ENCODE measurements around the gene MISP.

Gene MISP

GRCh38 chr19:798415-799075 lies 47.6 kb downstream of the MISP start:
- H3K36me3 ChIP-seq (ENCODE audit: control insufficient read depth in 1 of 2, insufficient read depth in 2 of 2, low read length in 2 of 2) = peaks cover 45 to 49% of the 10 kb centered on the region in 2 experiments
- peaks cover 23% of the 10 kb centered on the region for H3K79me1 ChIP-seq (ENCODE audit: low read length)
- H4K91ac ChIP-seq (ENCODE audit: low read depth, low read length) = peak overlapping the region; percentile 94
- peak overlapping the region; percentile 98 for H3K27ac ChIP-seq (ENCODE audit: low read depth, low read length)
- no peaks in the 10 kb centered on the region for H3K27me3 ChIP-seq (ENCODE audit: insufficient read depth, low read length)
- H2AK5ac ChIP-seq (ENCODE audit: low read length) = peak overlapping the region; percentile 86
- H3K79me2 ChIP-seq (ENCODE audit: control insufficient read depth, insufficient read depth, low read length, poor library complexity) = peaks cover 55% of the 10 kb centered on the region
- H2BK120ac ChIP-seq (ENCODE audit: insufficient read depth, low read length, poor library complexity) = peak overlapping the region; percentile 69
- no peaks in the 10 kb centered on the region for H3K9me3 ChIP-seq (ENCODE audit: insufficient read depth, low read depth, low read length)
- peaks cover 28 to 30% of the 10 kb centered on the region in 2 experiments for H3K4me1 ChIP-seq (ENCODE audit: control insufficient read depth in 1 of 2, insufficient read depth in 2 of 2, low read length in 2 of 2)
- H4K12ac ChIP-seq (ENCODE audit: low read depth, low read length) = peak overlapping the region; percentile 47
- no peak overlapping the region for H2BK12ac ChIP-seq (ENCODE audit: low read length)
- peak overlapping the region; percentile 93 for H3K14ac ChIP-seq (ENCODE audit: low read length)
- peak in 1 of 2 donors; percentile 28 for DNase-seq
- peak overlapping the region; percentile 91 for H3K4me2 ChIP-seq (ENCODE audit: low read length)
- H3K4me3 ChIP-seq (ENCODE audit: low read depth, low read length) = peak overlapping the region; percentile 98
- H2BK5ac ChIP-seq (ENCODE audit: low read depth, low read length, poor library complexity) = peak overlapping the region; percentile 90
- no CpG with 5 or more reads among the region's 44 CpGs for WGBS (ENCODE audit: extremely low coverage, insufficient coverage, insufficient read length)
- H3K23ac ChIP-seq (ENCODE audit: low read length) = no peak overlapping the region
- peak overlapping the region; percentile 5 for H2AFZ ChIP-seq (ENCODE audit: insufficient read depth, low read length, poor library complexity)
- H3K18ac ChIP-seq (ENCODE audit: low read length) = peak overlapping the region; percentile 79
- peak overlapping the region; percentile 98 for H3K9ac ChIP-seq (ENCODE audit: low read length)
- peak overlapping the region; percentile 51 for H4K8ac ChIP-seq (ENCODE audit: low read depth, low read length)
- peak overlapping the region; percentile 100 for H3K4ac ChIP-seq (ENCODE audit: low read depth, low read length)

GRCh38 chr19:799076-799881 lies 48.4 kb downstream of the MISP start:
- Histone ChIP-seq H3K9ac (ENCODE audit: low read length) (peak overlapping the region; percentile 98), H3K23ac (ENCODE audit: low read length) (no peak overlapping the region), H3K27me3 (ENCODE audit: insufficient read depth, low read length) (no peaks in the 10 kb centered on the region), H3K4me2 (ENCODE audit: low read length) (peak overlapping the region; percentile 91), H4K12ac (ENCODE audit: low read depth, low read length) (peak overlapping the region; percentile 20), H3K9me3 (ENCODE audit: insufficient read depth, low read depth, low read length) (no peaks in the 10 kb centered on the region), H4K91ac (ENCODE audit: low read depth, low read length) (peak overlapping the region; percentile 33), H4K8ac (ENCODE audit: low read depth, low read length) (no peak overlapping the region), H3K4me3 (ENCODE audit: low read depth, low read length) (peak overlapping the region; percentile 98), H2BK120ac (ENCODE audit: insufficient read depth, low read length, poor library complexity) (peak overlapping the region; percentile 69), H3K4me1 (ENCODE audit: control insufficient read depth in 1 of 2, insufficient read depth in 2 of 2, low read length in 2 of 2) (peaks cover 28 to 30% of the 10 kb centered on the region in 2 experiments), H2BK5ac (ENCODE audit: low read depth, low read length, poor library complexity) (peak overlapping the region; percentile 90), H3K79me2 (ENCODE audit: control insufficient read depth, insufficient read depth, low read length, poor library complexity) (peaks cover 62% of the 10 kb centered on the region), H2AFZ (ENCODE audit: insufficient read depth, low read length, poor library complexity) (peak overlapping the region; percentile 10), H3K36me3 (ENCODE audit: control insufficient read depth in 1 of 2, insufficient read depth in 2 of 2, low read length in 2 of 2) (peaks cover 53 to 56% of the 10 kb centered on the region in 2 experiments), H3K27ac (ENCODE audit: low read depth, low read length) (peak overlapping the region; percentile 98), H3K4ac (ENCODE audit: low read depth, low read length) (peak overlapping the region; percentile 100), H3K79me1 (ENCODE audit: low read length) (peaks cover 23% of the 10 kb centered on the region), H2AK5ac (ENCODE audit: low read length) (peak overlapping the region; percentile 25), H3K18ac (ENCODE audit: low read length) (no peak overlapping the region), H3K14ac (ENCODE audit: low read length) (peak overlapping the region; percentile 93), H2BK12ac (ENCODE audit: low read length) (no peak overlapping the region)
- no CpG with 5 or more reads among the region's 28 CpGs for WGBS (ENCODE audit: extremely low coverage, insufficient coverage, insufficient read length)
- peak; percentile 55 to 79 for DNase-seq

- peak overlapping the region; percentile 5 for H2BK5ac ChIP-seq (ENCODE audit: low read depth, low read length, poor library complexity)
- peaks cover 28 to 30% of the 10 kb centered on the region in 2 experiments for H3K4me1 ChIP-seq (ENCODE audit: control insufficient read depth in 1 of 2, insufficient read depth in 2 of 2, low read length in 2 of 2)
- H2BK12ac ChIP-seq (ENCODE audit: low read length) = no peak overlapping the region
- no peak overlapping the region for H3K14ac ChIP-seq (ENCODE audit: low read length)
- WGBS (ENCODE audit: extremely low coverage, insufficient coverage, insufficient read length) = no CpG with 5 or more reads among the region's 17 CpGs
- H3K79me1 ChIP-seq (ENCODE audit: low read length) = peaks cover 23% of the 10 kb centered on the region
- no peaks in the 10 kb centered on the region for H3K9me3 ChIP-seq (ENCODE audit: insufficient read depth, low read depth, low read length)
- H4K8ac ChIP-seq (ENCODE audit: low read depth, low read length) = no peak overlapping the region
- no peak overlapping the region for H3K18ac ChIP-seq (ENCODE audit: low read length)
- peaks cover 65 to 68% of the 10 kb centered on the region in 2 experiments for H3K36me3 ChIP-seq (ENCODE audit: control insufficient read depth in 1 of 2, insufficient read depth in 2 of 2, low read length in 2 of 2)
- DNase-seq = peak; percentile 51 to 75
- H3K23ac ChIP-seq (ENCODE audit: low read length) = no peak overlapping the region
- H2AFZ ChIP-seq (ENCODE audit: insufficient read depth, low read length, poor library complexity) = no peak overlapping the region
- H2AK5ac ChIP-seq (ENCODE audit: low read length) = no peak overlapping the region
- H3K79me2 ChIP-seq (ENCODE audit: control insufficient read depth, insufficient read depth, low read length, poor library complexity) = peaks cover 69% of the 10 kb centered on the region
- no peak overlapping the region for H4K91ac ChIP-seq (ENCODE audit: low read depth, low read length)
- peak overlapping the region; percentile 97 for H3K4ac ChIP-seq (ENCODE audit: low read depth, low read length)
- H3K27ac ChIP-seq (ENCODE audit: low read depth, low read length) = peak overlapping the region; percentile 70
- peak overlapping the region; percentile 58 for H3K4me2 ChIP-seq (ENCODE audit: low read length)
- no peak overlapping the region for H4K12ac ChIP-seq (ENCODE audit: low read depth, low read length)
- H3K4me3 ChIP-seq (ENCODE audit: low read depth, low read length) = no peak overlapping the region
- no peak overlapping the region for H2BK120ac ChIP-seq (ENCODE audit: insufficient read depth, low read length, poor library complexity)
- peak overlapping the region; percentile 0 for H3K9ac ChIP-seq (ENCODE audit: low read length)
- H3K27me3 ChIP-seq (ENCODE audit: insufficient read depth, low read length) = no peaks in the 10 kb centered on the region
These were observed 49.6 kb downstream of the MISP start for GRCh38 chr19:800360-801029.

All from trophoblast cell (in vitro differentiated cells and primary cell).